ENCODE results near the gene RAB17. TPM values are rescaled to one million over a fixed set of nuclear protein-coding genes. Genes with fewer than 3 reads are reported as not detected.

RAB17 gene
- total RNA-seq, 1 donor from 2014 or later: 6.1 TPM

DNA sequence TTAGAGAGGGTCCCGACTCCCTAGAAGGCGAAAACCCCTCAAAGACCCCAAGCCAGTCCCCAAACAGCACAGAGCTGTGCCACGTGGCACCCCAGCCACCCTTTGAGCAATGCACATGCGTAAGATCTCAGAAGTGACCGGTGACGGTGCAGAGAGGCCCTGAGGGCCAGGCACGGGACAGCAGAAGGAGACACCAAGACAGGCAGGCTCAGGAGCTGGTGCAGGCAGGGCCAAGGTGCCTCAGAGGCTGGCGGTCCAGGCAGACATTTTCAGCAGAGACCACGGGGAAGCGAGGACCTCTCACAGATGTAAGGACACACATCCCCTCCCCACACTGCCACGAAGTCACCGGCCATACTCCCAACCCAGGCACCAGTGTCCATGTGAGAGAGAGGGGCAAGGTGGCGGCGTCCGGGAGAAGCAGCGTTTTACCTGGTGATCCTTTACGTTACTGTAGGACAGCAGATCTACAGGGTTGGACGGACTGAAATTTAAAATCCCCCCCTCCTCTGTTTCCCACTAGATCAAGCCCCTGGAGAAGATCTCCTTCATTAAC is 2.0 kb upstream of the RAB17 start:
- H3K4me3 ChIP-seq (ENCODE audit: low read depth, low read length): no peak overlapping the region
- no peak for DNase-seq (ENCODE audit: low read depth)
- TF ChIP-seq, protein P1, sequence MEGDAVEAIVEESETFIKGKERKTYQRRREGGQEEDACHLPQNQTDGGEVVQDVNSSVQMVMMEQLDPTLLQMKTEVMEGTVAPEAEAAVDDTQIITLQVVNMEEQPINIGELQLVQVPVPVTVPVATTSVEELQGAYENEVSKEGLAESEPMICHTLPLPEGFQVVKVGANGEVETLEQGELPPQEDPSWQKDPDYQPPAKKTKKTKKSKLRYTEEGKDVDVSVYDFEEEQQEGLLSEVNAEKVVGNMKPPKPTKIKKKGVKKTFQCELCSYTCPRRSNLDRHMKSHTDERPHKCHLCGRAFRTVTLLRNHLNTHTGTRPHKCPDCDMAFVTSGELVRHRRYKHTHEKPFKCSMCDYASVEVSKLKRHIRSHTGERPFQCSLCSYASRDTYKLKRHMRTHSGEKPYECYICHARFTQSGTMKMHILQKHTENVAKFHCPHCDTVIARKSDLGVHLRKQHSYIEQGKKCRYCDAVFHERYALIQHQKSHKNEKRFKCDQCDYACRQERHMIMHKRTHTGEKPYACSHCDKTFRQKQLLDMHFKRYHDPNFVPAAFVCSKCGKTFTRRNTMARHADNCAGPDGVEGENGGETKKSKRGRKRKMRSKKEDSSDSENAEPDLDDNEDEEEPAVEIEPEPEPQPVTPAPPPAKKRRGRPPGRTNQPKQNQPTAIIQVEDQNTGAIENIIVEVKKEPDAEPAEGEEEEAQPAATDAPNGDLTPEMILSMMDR (conservative IDR thresholded peaks at IDR 0.05; ENCODE audit: low read depth, low read length): no peak

DNA sequence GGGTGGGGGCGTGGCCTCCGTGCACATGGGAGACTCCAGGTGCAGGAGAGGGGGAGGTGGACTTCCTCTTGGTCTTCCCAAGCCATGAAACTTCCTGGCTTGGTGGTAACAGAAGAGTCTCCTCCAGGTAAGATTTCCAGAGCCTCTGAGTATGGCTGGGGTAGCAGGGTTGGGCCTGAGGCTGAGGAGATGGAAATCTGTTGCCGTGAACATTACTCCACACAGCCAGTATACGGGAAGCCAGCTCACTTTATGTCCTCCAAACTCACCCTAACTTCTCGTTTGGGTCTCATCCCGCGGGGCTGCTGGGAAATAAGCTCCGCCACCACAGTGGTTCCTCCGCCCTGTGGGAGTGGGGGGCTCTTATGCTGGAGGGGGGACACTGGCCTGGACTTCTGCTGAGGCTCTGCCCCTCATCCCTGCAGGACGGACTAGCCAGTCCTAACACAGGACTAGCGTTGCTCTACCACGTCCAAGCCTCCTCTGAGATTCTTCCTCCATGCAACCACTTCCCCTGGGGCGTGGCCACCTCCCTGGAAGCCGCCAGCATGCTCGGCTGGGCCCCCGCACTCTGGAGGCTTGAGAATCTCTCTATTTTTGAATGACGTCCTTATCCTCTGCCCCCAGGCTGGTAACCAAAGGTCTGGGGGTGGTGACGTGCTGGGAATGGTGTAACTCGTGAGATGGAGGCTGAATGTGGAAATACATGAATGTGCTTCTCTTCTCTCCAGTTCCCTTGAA is 777 bp upstream of the RAB17 start:
- peak overlapping the region; percentile 51 for H3K4me3 ChIP-seq (ENCODE audit: low read depth, low read length)
- TF ChIP-seq, protein P1 (conservative IDR thresholded peaks at IDR 0.05; ENCODE audit: low read depth, low read length): no peak
- DNase-seq (ENCODE audit: low read depth): no peak

DNA sequence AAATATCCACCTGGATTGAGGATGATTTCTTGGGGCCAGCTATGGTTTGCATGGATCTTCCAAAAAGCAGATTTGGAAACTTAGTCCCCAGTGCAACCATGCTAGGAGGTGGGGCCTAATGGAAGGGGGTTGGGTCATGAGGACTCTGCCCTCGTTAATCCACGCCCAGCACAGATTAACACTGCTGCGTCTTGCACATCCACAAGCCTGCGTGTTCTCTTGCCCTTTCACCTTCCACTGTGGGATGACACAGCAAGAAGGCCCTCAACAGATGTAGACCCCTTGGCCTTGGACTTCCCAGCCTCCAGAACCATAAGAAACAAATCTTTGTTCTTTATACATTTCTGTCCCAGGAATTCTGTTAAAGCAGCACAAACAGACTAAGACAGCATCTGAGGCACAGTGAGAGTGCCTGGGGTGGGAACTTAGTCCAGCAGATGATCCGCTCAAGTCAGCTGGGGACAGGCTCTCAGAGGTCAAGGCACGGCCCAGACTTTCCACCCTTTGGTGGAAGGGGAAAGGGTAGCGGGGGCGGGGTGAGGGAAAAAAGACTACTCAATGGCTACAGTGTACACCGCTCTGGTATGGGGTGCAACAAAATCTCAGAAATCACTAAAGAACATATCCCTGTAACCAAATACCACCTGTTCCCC is 2.4 kb downstream of the RAB17 start:
- TF ChIP-seq, protein P1 (conservative IDR thresholded peaks at IDR 0.05; ENCODE audit: low read depth, low read length): no peak
- H3K4me3 ChIP-seq (ENCODE audit: low read depth, low read length): no peak overlapping the region

DNA sequence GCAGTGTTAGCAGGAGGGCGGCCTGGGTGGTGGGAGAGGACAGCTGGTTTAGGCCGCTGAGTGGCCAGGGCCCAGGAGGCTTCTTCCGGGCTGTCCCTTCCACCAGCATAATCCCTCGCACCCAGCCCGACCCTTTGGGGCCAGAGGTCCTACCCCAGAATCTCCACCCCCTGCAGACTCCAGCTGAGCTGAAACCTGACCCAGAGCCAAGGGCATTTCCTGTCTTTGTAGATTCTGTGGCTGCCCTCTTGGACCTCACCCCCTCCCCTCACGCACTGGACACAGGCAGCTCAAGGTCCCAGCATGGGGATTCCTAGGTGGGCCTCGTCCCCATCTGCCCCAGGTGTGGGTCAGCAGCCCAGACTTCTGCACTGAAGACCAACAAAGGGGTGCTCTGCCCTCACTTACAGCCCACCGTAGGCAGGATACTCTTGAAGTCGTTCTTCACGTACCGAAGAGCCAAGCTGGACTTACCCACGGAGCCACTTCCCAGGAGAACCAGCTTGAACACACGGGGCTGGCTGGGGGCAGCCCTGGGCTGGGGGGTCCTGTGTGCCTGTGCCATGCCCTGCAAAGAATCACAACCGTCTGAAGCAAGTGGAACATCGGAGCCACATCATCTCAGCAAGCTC is 4.8 kb downstream of the RAB17 start:
- TF ChIP-seq, protein P1 (conservative IDR thresholded peaks at IDR 0.05; ENCODE audit: low read depth, low read length): no peak
- no peak overlapping the region for H3K4me3 ChIP-seq (ENCODE audit: low read depth, low read length)
- DNase-seq (ENCODE audit: low read depth): no peak

More for the DNA sequence above, 2.4 kb downstream of the RAB17 start:
- no peak for DNase-seq (ENCODE audit: low read depth)

DNA sequence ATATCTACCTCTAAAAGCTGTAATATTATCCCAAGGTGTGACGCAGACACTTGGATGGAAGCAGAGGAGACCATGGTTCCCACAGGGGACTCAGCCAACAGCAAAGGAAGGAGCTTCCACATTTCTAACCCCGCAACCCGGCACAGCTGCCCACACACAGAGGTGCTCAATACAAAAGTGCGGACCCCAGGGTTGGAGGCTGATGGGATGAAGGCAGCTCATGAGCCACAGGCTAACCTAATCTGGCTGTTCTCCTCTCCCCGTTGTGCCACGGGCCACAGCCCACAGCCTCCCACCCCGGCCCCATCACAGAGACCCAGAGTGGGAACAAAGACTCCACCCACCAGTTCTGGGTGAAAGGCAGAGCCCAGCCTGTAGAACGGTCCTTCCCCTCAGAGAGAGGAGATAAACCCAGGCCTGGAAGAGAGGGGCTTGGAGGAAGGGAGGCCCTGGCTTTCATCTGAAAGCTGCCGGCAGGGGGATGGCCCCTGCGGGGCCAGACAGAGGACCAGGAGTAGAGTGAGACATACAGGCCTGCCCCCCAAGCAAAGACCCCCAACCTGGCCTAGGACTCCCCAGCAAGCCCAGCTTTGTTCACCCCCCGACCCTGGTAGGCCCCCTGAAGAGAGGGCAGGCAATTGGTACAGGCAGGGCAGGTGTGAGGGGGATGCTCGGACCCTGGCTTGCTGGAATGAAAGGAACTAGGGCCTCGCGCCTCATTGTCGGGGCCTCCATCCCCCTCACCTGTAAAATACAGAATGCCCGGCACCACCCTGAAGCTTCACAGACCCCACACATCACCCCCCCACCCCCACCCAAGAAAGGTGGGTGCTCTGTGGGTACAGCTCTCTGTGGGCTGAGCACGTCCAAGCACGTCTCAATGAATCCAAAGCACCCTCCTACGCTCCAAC is 6.9 kb downstream of the RAB17 start:
- TF ChIP-seq, protein P1 (conservative IDR thresholded peaks at IDR 0.05; ENCODE audit: low read depth, low read length): no peak
- no peak for DNase-seq (ENCODE audit: low read depth)
- H3K4me3 ChIP-seq (ENCODE audit: low read depth, low read length): no peak overlapping the region

Data from epithelial cell of proximal tubule (primary cell).